Right ventricle myocardium inferior (tissue), 1 donor: ENCODE data around the gene EXPH5. TPM values are rescaled to one million over a fixed set of nuclear protein-coding genes. Genes with fewer than 3 reads are reported as not detected.

ENCODE experiments used
- ATAC-seq: fragments of 200-7000 bp; cut with Tn5 transposase; one replicate; pipeline ENCODE4 v1.9.1; 2020; ENCODE audit warnings: mild to moderate bottlenecking, moderate library complexity
- DNase-seq: peaks from one replicate; pipeline ENCODE4 v3.0.0; 2021; ENCODE audit errors: missing footprints
- intact Hi-C: fragments of 100-400 bp; cut with DNase I; formaldehyde crosslinking; loops from one replicate; pipeline ENCODE4 v1.11.0; 2022
- total RNA-seq: library from RNA; stranded (reverse); fragmentation: NEBNext Ultra II Directional; extraction: Animal tissue kit (Norgen Biotek cat#: 25700); gene quantifications from one replicate; pipeline ENCODE4 v1.2.1, GENCODE V29; 2021
- donor health status: DM: no; HTN: yes; CAD: no; lungs with severe emphysema.

Gene EXPH5
- total RNA-seq, 1 donor from 2014 or later, result 2.2 TPM

GRCh38 chr11:108536783-108537182, 56.8 kb downstream of the EXPH5 start:
- ATAC-seq (no peak), DNase-seq (no peak)
- intact Hi-C loops, result no loop called here

DNA sequence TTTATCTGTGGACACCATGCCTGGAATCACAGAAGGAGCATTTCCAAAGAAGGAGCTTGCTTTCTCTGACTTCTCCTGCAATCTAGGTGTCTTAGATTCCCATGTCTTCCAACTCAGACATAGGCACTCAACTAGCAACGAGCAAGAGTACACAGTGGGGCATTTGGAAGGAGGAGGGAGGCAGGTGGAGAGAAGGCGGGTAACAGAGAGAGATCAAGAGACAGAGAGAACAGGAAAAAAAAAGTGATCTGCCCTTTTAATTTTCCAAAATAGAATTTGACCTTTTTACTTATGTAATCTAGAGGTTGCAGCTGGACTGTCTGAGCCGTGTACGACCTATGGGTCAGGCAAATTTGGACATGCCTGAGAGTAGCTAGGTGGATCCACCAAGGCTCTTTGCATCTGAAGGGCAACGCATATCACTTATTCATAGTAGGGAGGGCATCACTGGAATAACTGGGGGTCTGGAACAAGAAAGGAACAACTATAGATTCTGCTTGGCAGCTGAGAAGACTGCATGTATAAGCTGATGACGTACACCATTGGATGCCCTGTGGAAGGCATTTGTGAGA, 58.1 kb downstream of the EXPH5 start:
- ATAC-seq (no peak), DNase-seq (no peak)
- intact Hi-C loops, result no loop called here

GRCh38 chr11:108534274-108534882, 59.2 kb downstream of the EXPH5 start:
- no peak for DNase-seq
- no peak for ATAC-seq
- intact Hi-C loops, result no loop called here

DNA sequence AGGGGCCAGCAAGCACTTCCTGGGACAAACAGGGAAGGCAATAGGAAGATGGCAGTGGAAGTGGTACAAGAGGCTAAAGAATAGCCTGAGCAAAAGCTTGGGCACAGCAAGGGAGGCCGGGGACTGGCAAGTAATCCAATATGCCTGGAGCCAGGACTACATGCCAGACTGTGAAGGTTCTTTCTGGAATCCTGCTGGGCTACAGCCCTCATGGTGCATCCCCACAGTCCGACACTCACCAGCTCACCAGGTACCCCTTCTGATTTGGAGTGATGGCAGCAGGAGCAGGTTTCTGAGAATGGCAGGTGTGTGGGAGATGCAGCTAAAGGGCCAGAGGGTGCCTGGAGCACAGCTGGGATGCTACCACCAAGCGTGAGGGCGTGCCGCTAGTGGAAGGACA, 63.1 kb downstream of the EXPH5 start:
- ATAC-seq (no peak), DNase-seq (no peak)
- intact Hi-C loops, result no loop called here

GRCh38 chr11:108527382-108527781, 66.2 kb downstream of the EXPH5 start:
- DNase-seq, result no peak
- intact Hi-C loops, result no loop called here
- ATAC-seq, result no peak

- no peak for DNase-seq
- intact Hi-C loops, result no loop called here
- ATAC-seq, result no peak
Measured at GRCh38 chr11:108525161-108525560, 68.4 kb downstream of the EXPH5 start.

DNA sequence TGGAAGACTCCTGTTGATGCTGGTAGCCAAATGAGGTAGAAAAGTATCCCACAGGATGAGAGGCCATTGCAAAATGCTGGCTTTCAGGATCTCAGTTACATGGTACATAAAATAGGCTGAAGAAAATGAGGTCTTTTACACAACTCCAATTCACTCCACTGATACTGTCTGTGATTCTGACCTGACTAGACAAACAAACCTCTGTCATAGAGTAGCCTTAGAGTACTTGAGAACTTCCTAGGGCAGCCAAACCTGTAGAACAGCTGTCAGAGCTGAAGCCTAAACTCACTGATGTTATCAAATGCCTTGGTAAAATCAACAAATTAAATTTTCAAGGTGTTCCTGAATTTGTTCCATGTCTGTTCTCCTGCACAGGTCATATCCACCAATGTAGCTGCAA, 69.1 kb downstream of the EXPH5 start:
- DNase-seq, result no peak
- no peak for ATAC-seq
- intact Hi-C loops, result no loop called here

DNA sequence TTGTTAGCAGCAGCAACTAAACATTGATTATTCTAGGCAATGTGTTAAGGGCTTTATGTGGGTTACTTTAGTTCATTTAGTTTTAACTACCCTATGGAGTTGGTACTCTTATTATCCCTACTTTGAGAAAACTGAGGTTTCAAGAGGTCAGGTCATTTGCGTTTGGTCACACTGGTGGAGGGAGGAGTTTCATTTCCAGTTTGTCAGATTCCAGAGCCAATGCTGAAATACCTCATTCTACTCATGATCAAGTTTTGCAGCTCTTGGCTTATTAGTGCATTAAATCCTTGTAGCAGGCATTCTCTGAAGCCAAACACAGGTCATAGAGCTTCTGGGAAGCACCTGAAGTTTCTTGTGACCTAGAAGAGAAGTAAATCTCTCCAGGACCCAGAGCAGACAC, 71.2 kb downstream of the EXPH5 start:
- DNase-seq (no peak), ATAC-seq (no peak)
- intact Hi-C loops, result no loop called here

DNA sequence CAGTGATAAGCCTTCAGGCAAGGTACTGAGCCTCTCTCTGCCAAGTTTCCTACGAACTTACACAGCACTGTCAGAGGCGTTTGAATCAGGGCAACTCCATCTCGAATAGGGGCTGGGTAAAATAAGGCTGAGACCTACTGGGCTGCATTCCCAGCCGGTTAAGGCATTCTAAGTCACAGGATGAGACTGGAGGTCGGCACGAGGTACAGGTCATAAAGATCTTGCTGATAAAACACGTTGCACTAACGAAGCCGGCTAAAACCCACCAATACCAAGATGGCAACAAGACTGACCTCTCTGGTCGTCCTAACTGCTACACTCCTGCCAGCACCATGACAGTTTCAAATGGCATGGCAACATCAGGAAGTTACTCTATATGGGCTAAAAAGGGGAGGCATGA, 75.0 kb downstream of the EXPH5 start:
- ATAC-seq (no peak), DNase-seq (no peak)
- intact Hi-C loops, result no loop called here

- ATAC-seq, result no peak
- no peak for DNase-seq
- intact Hi-C loops, result no loop called here
Measured at GRCh38 chr11:108516125-108516524, 77.4 kb downstream of the EXPH5 start.

- intact Hi-C loops, result no loop called here
- DNase-seq (no peak), ATAC-seq (no peak)
Measured at GRCh38 chr11:108512708-108513107, 80.9 kb downstream of the EXPH5 start.

DNA sequence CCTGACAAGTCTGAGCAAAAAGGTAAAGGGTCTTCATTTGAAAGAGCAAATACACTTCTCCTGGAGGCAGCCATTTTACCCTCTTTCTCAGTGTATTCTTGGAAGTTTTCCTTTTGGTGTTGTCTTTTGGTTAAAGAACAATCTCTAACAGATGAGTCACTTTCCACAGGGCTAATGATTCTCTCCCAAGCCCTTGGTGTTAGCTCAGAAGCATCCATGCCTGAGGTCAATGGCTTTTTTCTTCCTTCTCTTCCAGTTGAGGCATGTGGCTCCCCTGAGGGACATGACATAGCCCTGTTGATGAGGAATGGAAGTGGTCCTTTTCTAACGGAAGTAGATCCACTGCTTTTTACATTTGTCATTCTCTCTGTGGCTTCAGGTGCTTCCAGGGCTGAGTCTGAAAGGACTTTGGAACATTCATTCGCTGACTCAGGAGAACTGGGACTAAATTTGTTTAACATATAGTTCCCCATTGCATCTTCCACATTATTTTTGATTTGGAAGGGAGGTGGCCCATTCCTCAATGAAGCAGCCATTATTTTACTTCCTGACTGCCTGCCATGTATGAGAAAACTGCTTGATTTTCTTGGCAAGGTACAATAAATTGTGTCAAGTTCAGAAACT, 81.6 kb downstream of the EXPH5 start:
- ATAC-seq, result no peak
- intact Hi-C loops, result no loop called here
- DNase-seq, result no peak

GRCh38 chr11:108508653-108509593, 84.6 kb downstream of the EXPH5 start:
- intact Hi-C loops, result no loop called here
- DNase-seq (no peak), ATAC-seq (no peak)

GRCh38 chr11:108501396-108501795, 92.2 kb downstream of the EXPH5 start:
- ATAC-seq (no peak), DNase-seq (no peak)
- intact Hi-C loops, result no loop called here

- intact Hi-C loops, result no loop called here
- ATAC-seq, result no peak
Measured at GRCh38 chr11:108500721-108501120, 92.8 kb downstream of the EXPH5 start.

GRCh38 chr11:108500169-108500568, 93.4 kb downstream of the EXPH5 start:
- intact Hi-C loops, result no loop called here
- ATAC-seq (no peak), DNase-seq (no peak)

More at GRCh38 chr11:108500721-108501120, 92.8 kb downstream of the EXPH5 start:
- DNase-seq, result no peak

- peak; percentile 67 for DNase-seq
- intact Hi-C loops, result loop anchor here (10.0 kb wide), 1 partner anchor 146 kb away; no protein-coding TSS in a partner anchor
- ATAC-seq, result no peak
Measured at GRCh38 chr11:108498816-108499408, 94.7 kb downstream of the EXPH5 start.

DNA sequence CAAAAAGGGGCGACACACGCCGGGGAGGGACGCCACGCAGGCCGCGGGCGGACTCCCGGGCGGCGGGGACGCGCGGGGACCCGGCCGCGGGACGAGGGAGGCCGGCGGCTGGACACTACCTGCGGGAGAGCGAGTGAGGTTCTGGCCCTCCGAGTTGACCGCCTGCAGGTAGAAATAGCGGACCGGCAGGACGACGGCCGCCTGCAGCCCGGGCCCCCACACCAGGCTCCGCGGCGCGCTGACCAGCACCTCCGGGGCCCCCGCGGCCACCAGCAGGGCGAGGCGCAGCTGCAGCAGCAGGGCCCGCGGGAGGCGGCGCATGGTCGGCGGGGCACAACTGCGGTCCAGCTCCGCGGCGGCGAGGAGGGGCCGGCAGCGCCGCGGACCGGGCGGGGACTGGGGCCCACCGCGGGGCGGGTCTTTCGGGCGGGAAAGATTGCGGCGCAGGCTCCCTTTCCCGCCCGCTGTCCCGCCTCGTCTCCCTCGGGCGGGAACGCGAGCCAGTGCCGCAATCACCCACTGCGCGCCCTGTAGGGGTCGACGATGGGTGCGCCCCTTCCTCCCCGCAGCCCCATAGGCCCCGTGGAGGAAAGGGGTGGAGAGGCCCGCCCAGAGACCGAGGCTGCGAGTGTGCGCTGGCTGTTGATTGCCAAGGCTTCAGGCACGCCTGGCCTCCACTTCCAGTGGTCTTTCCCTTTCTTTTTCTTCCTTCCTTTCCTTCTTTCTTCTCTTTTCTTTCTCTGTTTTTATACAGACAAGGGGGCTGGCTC, 95.3 kb downstream of the EXPH5 start, which contains the start of gene POGLUT3:
TSS of gene POGLUT3 (minus strand) at position 339 of the 770 bp plus-strand sequence. CDS start at position 321, 18 bp downstream.
- DNase-seq (peak; percentile 80), ATAC-seq (peak; percentile 87)
- intact Hi-C loops, result loop anchor here (10.0 kb wide), 1 partner anchor 147 kb away; no protein-coding TSS in a partner anchor
